ENCODE measurements around the gene KDM4C.

Gene KDM4C

DNA sequence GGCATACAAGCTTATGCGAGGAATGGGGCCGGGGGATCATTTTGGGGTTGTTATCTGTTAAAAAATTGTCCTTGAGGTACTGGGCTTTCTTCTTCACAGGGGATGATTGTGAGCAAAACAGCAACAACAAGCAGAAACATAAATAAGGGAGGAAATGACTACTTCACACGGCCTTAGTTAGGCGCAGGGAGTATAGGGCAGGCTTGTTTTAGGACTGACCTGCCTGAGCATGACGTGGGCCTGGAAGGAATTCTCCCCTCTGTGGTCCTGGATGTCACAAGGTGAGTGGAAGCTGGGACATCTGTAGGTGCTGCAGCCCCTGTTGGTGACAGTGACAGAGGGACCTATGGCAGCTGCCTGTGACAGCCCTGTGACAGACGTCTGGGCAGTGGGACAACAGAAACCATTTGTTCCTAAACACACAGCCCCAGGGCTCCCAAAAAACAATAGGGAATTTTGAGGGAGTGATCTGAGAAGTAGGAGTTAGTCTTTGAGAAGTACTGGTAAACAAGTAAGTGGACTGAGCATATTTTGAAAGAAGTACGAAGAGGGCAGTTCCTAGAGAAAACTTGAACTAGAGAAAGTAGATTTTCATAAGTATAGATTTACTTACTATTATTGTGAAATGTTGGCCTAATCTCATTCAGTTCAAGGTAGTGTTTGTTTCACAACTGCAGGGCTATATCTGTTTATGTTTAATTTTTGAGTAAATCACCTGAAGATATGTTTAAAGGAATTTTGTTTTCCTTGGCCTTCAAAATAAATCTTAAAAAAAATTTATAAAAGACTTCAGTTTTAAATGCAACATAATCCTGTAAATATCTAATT lies 113.1 kb downstream of the KDM4C start:
- no peak for DNase-seq

DNA sequence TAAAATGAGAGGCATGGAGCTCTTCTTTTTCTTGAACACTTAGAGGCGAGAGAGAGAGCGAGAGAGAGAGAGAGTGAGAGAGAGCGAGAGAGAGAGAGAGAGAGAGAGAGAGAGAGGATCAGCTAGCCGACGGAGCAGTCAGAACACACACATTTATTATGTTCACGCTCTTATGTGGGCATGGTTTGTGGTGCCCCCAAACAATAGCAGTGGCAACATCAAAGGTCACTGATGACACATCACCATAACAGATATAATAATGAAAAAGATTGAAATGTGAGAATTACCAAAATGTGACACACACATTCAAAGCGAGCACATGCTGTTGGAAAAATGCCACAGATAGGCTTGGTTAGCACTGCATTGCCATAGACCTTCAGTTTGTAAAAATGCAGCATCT lies 116.1 kb downstream of the KDM4C start:
- no peak for DNase-seq

DNA sequence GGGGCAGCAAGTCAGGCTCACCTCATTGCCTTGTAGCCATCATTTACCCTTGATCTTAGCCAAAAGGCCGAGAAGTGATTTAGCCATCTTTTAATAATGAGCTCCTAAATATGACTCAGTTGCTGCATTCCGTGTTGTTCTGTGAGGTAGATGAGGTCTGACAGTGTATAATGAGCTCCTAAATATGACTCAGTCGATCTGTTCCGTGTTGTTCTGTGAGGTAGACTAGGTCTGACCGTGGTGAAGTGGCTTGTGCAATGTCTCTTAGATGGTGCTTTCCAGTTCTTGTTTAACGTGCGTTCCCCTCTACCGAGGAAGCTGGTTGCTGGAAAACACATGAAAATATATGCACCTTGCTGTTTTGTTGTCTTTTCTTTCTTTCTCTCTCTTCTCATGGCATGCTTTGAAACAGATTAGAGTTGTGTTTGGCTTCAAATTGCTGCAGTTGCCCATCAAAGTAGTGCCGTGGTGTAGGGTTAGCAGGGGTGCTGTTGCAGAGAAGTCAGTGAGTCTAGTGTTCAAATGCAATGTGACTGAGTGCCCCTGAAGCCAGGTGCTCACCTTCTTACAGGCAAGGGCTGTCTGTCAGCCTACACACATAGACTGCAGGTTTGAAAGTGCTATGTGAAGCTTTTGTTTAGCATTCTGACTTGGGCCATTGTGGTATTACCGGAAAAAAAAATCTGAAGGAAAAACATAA lies 118.6 kb downstream of the KDM4C start:
- no peak for DNase-seq

DNA sequence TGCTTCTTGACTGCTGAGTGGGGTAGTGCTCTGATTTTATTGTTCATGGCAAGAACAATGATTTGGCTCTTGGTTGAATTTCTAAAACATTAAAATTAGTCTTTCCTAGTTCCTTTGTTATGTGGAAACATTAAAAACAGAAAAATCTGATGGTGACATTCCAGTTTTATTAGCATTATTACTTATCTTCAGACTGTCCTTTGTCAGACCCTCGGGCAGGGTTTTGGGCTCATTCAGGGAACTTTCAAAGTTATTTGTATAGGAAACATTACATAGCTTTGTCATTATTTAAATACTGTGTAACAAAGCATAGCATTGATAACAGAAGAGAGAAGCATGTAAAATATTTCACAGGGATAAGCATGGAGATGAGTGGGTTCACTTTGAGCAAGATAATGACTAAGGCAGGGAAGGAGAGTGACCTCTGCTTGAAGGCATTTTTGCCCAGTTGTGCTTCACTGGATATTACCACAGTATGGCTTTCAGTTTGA lies 119.9 kb downstream of the KDM4C start:
- DNase-seq, result no peak

DNA sequence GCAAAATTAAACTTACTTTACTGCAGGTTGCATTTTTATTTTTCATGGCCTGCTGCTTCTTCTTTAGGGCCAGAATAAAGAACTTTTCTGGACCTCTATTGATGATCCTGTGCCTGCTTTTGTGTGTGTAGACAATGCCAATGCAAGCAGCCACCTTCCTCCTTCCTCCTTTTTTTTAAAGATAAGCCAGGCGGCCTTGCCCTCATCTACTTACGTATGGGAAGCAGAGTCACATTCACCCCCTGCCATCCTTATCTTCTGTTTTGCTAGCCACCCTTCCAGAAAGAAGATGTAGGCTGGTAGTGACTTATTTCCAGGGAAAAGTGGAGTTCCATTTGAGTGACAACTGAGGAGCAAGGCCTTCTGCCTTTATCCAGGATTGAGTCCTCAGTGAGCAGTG lies 122.9 kb downstream of the KDM4C start:
- no peak for DNase-seq

DNA sequence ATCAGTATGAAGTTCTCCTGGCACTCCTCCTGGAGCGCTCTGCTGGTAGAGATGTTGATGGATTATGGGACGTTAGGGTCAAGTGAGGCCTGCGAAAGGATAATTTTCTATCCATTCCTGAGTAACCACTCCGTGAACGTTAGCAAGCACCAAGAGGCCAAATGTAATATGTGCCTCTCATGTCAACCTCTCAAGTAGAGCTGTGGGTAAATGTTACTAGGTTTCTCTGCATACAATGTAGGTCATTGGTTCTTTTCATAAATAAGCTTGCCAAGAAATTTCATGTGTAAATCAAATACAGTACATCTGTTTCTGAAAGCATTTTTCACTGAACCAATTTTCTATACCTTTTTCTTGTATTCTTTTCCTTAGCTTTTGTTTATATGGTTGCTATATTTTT lies 126.3 kb downstream of the KDM4C start:
- DNase-seq, result no peak

DNA sequence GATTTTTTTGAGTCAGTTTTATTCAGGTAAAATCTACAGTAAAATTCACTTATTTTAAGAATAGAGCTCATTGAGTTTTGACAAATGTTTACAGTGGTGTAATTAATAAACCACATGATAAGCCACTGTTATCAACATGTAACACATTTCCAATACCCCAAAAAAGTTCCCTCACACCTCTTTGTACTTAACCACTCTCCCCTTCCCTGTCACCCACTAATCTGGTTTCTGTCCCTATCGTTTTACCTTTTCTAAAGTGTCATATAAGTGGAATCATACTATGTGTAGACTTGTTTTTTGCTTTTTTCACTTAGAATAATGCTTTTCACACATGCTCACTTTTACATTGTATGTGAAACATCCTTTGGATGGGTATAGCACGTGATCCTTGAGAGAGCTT lies 127.2 kb downstream of the KDM4C start:
- no peak for DNase-seq

DNA sequence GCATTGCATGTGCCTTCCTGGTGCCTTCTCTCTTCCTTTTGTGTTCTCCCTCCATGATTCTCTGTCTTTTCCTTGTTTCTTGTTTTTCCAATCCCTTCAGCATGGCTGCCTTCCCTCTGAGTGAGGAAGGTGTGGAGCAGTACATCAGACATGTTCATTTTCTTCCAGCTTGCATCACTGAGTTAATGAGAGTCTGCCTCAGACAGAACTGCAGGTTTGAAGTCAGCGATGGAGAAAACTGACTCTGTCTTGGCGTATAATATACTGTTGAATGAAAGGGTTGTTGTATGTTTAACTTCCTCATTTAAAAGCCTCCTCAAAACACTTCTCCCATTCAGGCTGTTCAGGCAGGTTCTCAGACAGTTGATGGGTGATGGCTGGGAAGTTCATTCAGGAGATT lies 129.3 kb downstream of the KDM4C start:
- DNase-seq, result no peak

DNA sequence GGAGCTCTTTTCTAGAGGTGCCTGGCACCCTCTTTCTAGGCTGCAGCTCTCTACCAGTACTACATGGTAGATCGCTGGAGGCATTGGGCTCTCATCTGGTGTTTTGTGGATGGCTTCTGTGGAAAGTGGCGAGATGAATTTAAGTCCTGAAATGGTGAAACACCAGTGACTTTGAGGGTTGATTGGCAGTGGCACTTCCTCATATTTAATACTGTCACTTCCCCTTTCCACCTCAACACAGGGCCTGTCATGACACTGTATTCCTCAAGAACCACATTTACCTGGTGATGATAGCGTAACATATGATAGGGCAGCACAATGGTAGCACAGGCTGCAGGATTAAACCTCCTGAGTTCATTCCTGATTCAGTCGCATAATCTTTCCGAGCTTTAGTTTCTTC lies 132.1 kb downstream of the KDM4C start:
- no peak for DNase-seq

DNA sequence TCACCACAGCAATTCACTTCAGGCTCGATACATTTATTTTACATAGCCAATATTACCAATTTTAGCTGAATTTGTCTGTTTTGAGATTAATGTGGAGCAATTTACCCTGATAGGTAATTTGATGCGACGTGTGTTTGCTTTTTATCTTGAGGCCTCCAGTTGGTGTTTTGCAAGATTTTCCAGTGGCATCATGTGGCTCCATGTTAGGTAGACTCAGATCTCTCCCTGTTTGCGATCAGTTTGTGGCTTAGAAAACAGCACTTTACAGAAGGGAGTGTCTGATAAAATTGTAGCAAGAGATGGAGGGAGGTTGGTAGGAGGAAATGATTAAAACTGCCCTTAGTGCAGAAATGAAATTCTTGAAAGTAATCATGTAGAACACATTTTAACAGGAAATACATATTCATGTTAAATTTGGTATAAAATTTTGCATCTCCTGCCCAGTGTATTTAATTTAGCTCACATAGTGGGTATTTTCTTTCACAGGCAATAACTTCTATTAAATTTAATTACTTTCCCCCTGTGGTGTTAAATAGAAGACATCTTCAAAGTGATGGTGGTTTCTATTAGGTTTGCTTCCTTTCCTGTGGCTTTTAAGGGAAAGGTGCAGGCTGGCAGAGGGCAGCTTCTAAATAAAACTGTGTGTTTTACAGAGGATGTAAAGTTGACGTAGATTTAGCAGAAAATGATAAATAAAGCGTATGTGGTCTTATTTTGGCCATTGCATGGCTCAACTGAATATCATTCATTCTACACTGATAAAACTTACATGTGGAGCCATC lies 135.8 kb downstream of the KDM4C start:
- no peak for DNase-seq

DNA sequence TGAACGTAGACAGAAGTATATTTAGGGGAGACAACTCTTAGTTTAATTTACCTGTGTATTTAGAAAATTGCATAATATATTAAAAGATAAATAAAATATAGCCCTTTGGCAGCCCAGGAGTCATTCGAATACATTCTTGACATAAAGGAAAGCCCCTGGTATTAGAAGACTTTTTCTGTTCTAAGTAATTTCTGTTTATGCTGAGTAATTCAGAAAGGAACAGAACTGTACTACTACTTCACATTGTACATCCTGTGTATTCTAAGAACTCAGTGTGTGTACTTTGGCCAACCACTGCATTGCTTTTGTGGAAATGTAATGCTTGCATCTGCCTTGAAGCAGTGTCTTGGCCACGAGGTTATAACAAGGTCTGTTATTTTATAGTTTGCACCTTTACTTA lies 136.4 kb downstream of the KDM4C start:
- no peak for DNase-seq

DNA sequence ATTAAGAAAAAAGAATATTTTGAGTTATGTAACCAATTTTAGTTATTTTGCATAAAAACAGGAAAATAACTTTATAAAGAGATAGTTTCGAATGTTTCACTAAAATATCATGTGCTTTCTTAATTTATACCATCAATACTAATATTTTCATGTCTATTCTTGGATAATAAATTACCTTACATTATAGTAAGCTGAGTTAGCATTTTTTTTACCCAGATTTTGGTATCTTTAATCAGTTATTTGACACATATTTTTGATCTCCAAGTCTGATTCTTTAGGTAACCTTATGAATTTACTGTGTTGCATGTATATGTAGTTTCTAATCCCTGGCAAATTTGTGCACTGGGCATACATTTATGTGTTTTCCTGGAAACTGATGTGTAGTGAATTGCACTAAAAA lies 138.0 kb downstream of the KDM4C start:
- DNase-seq, result no peak

DNA sequence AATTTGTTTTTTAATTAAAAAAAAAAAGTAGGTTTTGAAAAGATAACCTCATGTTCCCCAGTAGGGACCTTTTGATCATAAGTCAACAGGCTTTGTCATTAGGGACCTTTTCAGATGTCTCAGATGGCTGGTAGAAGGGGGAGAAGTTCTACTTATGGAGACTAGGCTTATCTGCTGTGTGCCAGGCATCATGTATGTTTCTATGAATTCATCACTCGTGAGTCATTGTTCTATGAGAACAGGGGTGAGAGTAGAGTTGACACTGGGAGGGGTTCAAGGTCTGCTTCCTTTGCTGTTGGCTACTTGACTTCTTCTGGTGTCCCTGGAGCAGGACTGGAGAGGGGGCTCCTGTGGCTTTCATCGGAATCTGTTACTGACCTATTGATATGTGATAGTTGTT lies 138.8 kb downstream of the KDM4C start:
- no peak for DNase-seq

DNA sequence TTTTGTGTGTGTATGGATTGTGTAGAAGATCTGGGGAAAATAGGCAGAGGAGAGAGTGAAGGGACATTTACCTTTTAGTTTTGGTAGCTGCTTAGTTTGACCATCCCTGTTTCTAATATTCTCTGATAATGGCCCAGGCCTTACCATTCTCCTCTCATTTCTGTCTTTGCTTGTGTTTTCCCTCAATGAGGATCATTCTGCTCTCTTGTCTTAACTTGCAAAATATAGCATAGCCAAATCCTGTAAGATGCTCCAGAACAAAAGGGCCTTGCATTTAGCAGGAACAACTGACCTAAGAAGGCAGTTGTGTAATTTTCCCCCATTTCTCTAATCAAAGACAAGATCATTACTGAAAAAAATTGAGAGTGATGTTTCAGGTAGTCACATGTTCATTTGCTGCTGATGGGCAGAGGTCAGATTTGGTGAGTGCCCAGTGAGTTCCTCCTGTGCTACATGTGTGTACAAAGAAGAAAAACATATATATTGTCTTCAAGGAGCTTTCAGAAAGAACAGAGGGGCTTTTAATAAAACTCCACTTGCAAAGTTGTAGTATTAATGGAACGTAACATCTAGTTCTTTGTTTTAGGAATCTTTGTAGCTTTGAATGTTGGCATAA lies 139.5 kb downstream of the KDM4C start:
- no peak for DNase-seq

DNA sequence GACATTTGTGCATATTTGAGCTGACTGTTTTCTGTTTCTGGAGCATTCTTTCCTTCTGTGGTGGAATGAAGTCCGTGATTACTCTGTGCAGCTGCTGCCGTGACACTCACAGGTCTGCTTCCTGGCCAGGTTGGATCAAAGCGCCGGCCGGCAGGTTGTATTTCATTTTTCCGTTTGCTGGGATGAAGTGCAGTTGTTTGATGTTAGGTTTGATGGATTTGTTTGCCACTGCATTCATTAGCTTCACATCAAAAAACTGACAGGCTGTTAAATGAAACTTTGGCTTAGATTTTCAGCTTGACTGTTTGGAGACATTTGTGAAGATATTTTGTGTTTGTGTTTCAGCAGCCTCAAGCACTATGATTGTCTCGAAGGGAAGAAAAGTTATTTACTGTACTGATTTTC lies 140.1 kb downstream of the KDM4C start:
- no peak for DNase-seq

DNA sequence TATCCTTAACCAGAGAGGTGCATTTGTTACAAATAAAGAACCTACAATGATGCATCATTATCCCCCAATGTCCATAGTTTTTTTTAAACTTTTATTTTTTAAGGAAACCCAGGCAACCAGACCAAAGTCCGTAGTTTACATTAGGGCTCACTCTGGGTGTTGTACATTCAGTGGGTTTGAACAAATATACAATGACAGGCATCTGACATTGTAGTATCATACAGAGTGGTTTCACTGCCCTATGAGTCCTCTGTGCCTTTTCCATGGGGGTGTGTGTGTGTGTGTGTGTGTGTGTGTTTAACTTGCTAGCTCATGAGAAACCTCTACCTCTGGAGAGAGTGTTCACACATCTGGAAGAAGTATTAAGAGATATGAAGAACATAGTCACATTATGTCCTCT lies 141.5 kb downstream of the KDM4C start:
- DNase-seq, result no peak

DNA sequence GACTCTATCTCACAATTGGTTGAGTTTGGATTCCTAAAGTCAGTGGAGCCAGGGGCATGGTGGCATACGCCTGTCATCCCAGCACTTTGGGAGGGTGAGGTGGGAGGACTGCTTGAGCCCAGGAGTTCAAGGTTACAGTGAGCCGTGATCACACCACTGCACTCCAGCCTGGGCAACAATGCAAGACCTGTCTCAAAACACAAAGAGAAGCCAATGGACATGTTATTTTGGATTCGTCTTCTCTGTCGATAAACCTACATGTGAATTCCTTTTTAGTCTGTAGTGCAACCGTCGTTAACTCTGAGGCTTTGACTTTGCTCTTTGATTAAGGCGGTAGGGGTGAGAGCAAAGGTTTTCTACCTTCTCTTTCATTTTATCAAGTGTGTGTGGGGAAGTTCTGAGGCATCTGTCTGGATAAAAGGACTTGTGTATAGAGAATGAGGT lies 142.7 kb downstream of the KDM4C start:
- DNase-seq, result no peak

DNA sequence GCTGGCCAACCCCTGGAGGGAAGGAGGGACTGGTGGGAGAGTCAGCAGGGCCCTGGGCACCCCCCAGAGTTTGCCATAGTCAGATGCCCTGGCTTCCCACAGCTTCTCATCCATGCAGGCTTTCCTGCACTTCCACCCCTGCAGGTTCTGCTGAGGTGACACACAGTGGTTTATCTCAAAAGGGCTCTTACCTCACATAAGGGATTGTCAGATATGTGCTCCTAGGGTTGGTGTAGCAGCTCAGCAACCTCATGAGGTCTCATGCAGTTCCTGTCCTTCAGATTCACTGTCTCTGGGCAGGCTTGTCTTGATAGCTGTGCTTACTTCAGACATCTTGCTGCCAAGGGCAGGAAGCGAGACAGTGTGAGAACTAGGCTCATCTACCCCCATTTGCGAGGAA lies 143.4 kb downstream of the KDM4C start:
- no peak for DNase-seq

DNA sequence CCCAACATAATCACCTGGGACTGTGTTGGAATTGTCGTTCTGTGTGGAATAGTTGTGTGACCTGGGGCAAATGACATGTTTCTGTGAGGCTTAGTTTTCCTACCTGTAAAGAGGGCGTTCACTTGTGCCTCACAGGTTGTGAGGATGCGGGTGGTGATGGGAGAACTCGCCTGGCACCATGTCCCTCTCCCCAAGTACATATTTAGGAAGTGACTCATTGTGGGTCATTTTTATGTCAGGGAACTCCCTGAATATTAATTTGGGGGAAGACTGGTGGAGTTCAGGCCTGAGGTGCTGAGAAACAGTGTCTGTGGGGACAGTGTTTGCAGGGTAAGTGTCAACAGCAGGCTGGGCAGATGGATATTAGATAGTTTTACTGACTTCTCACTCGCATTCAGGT lies 144.7 kb downstream of the KDM4C start:
- DNase-seq, result no peak

DNA sequence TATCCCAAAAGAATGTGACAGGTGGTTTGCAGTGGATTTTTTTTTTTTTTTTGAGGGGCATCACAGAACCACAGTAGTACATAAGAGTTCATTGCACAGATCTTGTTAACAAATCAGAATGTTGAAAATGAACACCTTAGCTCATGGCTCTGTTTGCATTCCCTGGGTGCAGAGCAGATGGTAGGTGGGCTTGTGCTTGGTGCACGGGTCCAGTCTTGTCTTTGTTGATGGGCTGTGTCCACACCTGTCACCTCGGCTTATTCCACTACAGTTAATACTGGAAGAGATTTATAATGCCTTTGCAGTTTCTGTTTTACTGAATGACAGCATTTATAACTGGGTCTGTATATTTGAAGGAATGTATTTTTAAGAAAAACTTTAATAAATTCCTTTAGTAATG lies 146.6 kb downstream of the KDM4C start:
- DNase-seq, result no peak

DNA sequence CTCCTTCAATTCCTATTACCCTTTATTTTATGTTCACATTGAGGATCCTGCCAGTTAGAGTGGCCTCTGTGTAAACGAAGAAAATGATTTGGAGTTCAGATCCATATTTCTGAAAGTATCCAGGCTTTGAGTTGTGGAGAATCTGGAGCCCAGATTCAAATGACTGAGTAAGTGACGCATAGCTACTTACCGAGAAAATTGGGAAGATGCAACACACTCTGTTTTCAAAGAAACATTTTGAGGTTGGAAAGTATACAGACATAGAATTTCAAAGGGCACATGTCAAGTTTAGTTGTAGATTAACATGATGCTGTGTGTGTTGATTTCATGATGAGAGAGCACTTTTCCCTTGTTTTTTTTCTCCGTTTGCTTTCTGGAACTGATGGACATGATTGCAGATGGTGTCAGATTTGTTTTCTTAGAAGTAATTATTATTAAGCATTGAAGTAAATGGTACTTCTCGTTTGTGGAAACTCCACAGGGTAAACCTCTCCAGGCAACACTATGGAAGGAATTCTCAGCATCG lies 148.1 kb downstream of the KDM4C start:
- DNase-seq, result no peak

DNA sequence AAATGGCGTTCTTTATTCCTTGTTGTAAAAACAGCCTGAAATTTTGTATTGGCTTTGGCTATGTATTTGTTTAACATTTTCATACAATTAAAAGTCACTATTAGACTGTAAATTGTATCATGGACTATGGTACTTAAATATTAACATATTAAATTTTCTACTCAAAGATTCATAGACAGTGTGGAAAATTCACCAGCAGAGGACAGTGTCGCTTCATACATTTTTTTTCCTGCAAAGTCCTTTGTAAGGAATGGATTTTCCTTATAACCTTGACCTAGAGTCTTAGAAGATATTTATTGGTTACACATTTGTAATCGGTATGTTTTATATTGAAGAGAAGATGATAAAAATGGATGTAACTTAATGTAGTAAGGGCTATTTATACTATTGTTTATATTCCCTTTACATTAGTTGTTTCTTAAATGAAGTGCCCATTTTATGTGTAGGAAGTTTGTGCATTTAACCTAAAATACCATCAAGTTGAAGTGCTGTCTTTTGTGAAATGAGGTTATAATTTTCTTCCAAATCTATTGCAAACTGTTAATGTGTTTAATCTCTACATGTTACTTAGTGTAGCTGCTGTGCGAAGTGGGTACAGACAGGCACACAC lies 150.1 kb downstream of the KDM4C start:
- DNase-seq, result no peak

DNA sequence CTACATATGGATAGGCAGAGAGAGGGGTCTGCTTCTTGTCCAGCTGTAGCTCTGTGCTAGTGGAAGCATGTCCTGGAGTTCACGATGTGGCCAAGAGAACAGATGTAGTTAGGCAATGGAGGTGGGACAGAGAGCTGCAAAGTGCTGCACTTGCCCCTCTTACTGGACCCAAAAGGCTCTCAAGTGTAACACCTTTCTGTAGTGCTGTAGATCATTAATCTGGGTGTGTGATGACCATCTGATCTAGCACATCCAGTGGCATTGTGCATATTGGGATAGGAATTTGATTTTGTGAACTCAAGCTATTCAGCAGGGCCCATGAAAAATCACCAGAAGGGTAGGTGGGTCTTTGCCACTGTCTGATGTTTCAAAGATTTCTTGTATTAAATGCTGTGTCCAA lies 151.4 kb downstream of the KDM4C start:
- no peak for DNase-seq

All from stimulated activated naive CD4-positive, alpha-beta T cell treated with Interleukin-2 at 50 U/mL for 16 hours (primary cell).